Lower lobe of right lung (tissue), 2 donors: Measurements from ENCODE around the gene VAT1. TPM values are rescaled to one million over a fixed set of nuclear protein-coding genes. Genes with fewer than 3 reads are reported as not detected.
A peak's percentile ranks its signal among the peaks of the same experiment; 100 is the strongest.

ENCODE experiments used
- ATAC-seq, 2 donors: fragments of 200-7000 bp; cut with Tn5 transposase; one replicate each; pipeline ENCODE4 v1.9.1; 2020 to 2022; ENCODE audit warnings: mild to moderate bottlenecking in 2 of 2, moderate library complexity in 2 of 2
- DNase-seq: peaks from one replicate; pipeline ENCODE4 v3.0.0-alpha.2; 2020
- H3K27ac ChIP-seq: fragments of 200-600 bp; one replicate; pipeline ENCODE4 v1.8.0; 2022
- H3K27me3 ChIP-seq: fragments of 200-600 bp; one replicate; pipeline ENCODE4 v1.8.0; 2022; ENCODE audit warnings: low read depth
- H3K36me3 ChIP-seq: fragments of 200-600 bp; one replicate; pipeline ENCODE4 v1.8.0; 2022; ENCODE audit warnings: mild to moderate bottlenecking
- H3K4me1 ChIP-seq: fragments of 200-600 bp; one replicate; pipeline ENCODE4 v1.8.0; 2022
- H3K4me3 ChIP-seq: fragments of 200-600 bp; one replicate; pipeline ENCODE4 v1.8.0; 2022; ENCODE audit warnings: mild to moderate bottlenecking
- H3K9me3 ChIP-seq: fragments of 200-600 bp; one replicate; pipeline ENCODE4 v1.8.0; 2022
- intact Hi-C: fragments of 100-400 bp; cut with DNase I; formaldehyde crosslinking; loops from one replicate; pipeline ENCODE4 v1.11.0; 2022
- total RNA-seq: library from RNA; stranded (reverse); fragmentation: NEBNext Ultra II Directional; extraction: Animal tissue kit (Norgen Biotek cat#: 25700); gene quantifications from one replicate; pipeline ENCODE4 v1.2.1, GENCODE V29; 2021
- TF ChIP-seq, protein P1 (sequence below): fragments of 200-600 bp; IDR thresholded peaks from one replicate; pipeline ENCODE4 v1.8.0; 2022; ENCODE audit warnings: antibody characterized with exemption, mild to moderate bottlenecking
- donor health status: DM: no; HTN: yes; CAD: no; lungs with severe emphysema.

The VAT1 gene
- total RNA-seq, 1 donor from 2014 or later, result 382 TPM

DNA sequence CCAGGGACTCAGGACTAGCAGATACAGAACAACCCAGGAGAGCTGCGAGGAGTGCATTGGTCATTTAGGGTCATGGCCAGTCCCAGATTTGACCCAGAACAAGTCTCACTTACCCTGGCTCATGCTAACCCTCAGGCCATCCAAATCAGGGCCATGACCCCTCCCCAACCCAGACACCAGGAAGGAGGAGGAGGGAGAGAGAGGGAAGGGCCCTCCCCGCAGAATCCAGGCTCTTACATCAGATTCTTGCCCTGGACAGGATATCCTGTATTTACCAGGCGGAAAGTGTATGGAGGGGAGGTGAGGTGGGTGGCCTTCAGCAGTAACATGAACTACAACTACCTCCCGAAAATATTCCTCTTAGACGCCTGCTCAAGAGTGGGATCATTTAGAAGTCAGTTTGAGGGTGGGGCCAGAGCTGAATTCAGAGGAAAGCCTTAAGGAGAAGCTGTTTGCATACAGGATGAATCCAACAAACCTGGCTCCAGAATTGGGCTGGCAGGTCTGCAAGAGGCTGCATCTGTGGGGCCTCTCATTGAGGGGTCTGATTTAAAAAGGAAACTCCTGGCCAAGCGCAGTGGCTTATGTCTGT is 2.1 kb downstream of the VAT1 start:
- TF ChIP-seq, protein P1, sequence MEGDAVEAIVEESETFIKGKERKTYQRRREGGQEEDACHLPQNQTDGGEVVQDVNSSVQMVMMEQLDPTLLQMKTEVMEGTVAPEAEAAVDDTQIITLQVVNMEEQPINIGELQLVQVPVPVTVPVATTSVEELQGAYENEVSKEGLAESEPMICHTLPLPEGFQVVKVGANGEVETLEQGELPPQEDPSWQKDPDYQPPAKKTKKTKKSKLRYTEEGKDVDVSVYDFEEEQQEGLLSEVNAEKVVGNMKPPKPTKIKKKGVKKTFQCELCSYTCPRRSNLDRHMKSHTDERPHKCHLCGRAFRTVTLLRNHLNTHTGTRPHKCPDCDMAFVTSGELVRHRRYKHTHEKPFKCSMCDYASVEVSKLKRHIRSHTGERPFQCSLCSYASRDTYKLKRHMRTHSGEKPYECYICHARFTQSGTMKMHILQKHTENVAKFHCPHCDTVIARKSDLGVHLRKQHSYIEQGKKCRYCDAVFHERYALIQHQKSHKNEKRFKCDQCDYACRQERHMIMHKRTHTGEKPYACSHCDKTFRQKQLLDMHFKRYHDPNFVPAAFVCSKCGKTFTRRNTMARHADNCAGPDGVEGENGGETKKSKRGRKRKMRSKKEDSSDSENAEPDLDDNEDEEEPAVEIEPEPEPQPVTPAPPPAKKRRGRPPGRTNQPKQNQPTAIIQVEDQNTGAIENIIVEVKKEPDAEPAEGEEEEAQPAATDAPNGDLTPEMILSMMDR, result no peak
- H3K4me3 ChIP-seq, result peak overlapping the region; percentile 100
- H3K27me3 ChIP-seq, result no peaks in the 10 kb centered on the region
- intact Hi-C loops, result no loop called here
- no peaks in the 10 kb centered on the region for H3K9me3 ChIP-seq
- ATAC-seq, result no peak
- H3K27ac ChIP-seq, result peak overlapping the region; percentile 89
- no peak for DNase-seq
- peaks cover 66% of the 10 kb centered on the region for H3K4me1 ChIP-seq
- peaks cover 34% of the 10 kb centered on the region for H3K36me3 ChIP-seq

DNA sequence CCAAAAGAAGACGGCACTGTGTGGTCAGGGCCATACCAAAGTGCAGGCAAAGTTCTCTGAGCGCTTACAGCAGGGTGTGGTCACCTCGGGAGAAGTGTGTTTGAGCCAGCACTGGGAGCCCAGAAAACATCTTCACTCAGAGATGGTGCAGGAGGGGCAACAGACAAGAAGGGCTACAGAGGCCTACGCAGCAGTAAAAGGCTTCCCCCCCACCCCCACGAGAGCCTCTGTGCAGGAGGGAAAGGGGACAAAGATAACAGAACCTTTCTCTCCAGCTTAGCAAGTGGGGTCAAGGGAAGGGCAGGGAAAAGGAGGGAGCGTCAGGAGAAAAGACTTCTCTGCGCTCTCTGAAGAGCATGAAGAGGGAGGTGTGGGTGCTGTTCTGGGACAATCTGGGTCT is 2.8 kb downstream of the VAT1 start:
- Histone ChIP-seq H3K27me3 (no peaks in the 10 kb centered on the region), H3K27ac (peak overlapping the region; percentile 89), H3K36me3 (peaks cover 41% of the 10 kb centered on the region), H3K4me1 (peaks cover 70% of the 10 kb centered on the region), H3K9me3 (no peaks in the 10 kb centered on the region), H3K4me3 (peak overlapping the region; percentile 100)
- no peak for ATAC-seq
- TF ChIP-seq, protein P1, result no peak
- intact Hi-C loops, result no loop called here
- DNase-seq, result no peak

DNA sequence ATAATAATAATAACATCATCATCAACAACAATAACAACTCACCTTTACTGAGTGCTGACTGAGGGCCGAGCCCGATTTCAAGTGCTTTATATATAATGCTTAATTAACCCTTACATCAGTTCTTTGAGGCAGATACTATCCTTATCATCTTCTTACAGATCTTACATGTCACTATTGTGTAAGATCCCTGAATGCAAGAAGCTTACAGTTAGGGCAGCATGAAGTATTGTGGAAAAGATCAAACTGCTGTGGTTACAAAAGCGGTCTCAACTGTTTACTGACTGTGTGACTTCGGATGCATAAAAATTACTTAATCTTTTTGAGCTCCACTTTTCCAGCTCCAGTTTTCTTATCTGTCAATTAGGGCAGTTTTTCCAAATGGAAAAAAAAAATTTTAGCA is 3.3 kb downstream of the VAT1 start:
- Histone ChIP-seq H3K9me3 (no peaks in the 10 kb centered on the region), H3K27ac (no peak overlapping the region), H3K36me3 (peaks cover 46% of the 10 kb centered on the region), H3K4me3 (no peak overlapping the region), H3K4me1 (peaks cover 70% of the 10 kb centered on the region), H3K27me3 (no peaks in the 10 kb centered on the region)
- intact Hi-C loops, result no loop called here
- ATAC-seq (no peak), DNase-seq (no peak)
- TF ChIP-seq, protein P1, result no peak

DNA sequence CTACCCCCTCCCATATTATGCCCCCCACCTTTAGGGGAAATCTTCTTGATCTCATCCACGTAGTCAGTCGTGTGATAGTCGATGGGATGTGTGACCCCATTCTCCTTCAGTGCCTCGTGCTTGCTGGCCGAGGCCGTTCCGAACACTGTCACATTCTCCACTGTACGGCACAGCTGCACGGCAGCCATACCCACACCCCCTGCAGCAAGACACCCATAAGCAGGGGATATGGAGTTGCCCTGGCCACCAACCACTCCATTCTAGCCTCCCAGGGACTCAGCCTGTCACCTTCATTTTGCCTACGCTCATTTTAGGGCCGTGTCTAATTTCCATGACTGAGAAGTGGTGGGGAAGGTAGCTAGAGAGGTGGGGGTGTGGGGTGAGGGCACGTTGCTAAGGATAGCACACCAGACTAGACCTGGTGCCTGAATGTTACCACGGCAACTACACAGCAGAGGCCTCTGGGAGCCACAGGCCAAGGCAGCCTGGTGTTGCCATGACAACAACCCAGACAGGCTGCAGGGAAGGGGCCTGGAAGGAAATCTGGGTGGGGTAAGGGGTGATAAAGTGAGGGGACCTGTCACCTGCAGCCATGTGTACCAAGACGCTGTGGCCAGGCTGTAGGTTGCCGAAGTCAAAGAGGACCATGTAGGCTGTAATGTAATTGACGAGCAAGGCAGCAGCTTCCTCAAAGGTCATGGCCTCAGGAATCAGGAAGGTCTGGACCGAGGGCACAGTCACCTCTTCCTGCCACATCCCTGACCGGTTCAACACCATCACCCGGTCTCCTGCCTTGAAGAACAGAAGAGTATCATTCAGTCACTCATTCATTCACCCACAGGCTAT is 4.0 kb downstream of the VAT1 start:
- peak overlapping the region; percentile 5 for H3K27ac ChIP-seq
- no peaks in the 10 kb centered on the region for H3K27me3 ChIP-seq
- intact Hi-C loops, result no loop called here
- H3K9me3 ChIP-seq, result no peaks in the 10 kb centered on the region
- TF ChIP-seq, protein P1, result no peak
- no peak for DNase-seq
- peaks cover 53% of the 10 kb centered on the region for H3K36me3 ChIP-seq
- ATAC-seq, result no peak
- H3K4me1 ChIP-seq, result peaks cover 77% of the 10 kb centered on the region
- H3K4me3 ChIP-seq, result no peak overlapping the region

DNA sequence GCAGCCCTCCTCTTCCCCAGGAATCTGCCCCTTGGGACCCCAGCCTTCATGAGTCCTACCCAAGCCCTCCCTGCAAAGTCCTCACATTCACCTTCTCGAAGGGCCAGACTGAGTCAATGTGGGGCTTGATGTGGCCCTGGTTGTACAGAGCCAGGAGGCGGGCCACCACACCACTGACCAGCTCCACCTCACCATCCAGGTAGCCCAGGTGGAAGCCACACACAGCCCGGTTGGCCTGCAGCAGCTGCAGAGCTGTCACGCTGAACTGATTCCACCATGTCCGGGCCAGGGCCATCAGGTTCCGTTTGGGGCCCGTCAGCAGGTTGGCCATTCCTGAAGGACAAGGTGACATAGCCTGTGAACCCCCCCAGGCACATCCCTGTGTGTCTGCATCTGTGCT is 6.0 kb downstream of the VAT1 start:
- peak overlapping the region; percentile 53 for H3K27ac ChIP-seq
- TF ChIP-seq, protein P1, result no peak
- no peak for DNase-seq
- intact Hi-C loops, result no loop called here
- no peak for ATAC-seq
- H3K4me1 ChIP-seq, result peaks cover 81% of the 10 kb centered on the region
- no peak overlapping the region for H3K4me3 ChIP-seq
- no peaks in the 10 kb centered on the region for H3K9me3 ChIP-seq
- H3K36me3 ChIP-seq, result peaks cover 70% of the 10 kb centered on the region
- no peaks in the 10 kb centered on the region for H3K27me3 ChIP-seq
